ENCODE measurements around the gene SPAG7. TPM values are rescaled to one million over a fixed set of nuclear protein-coding genes. Genes with fewer than 3 reads are reported as not detected.
A peak's percentile ranks its signal among the peaks of the same experiment; 100 is the strongest.

SPAG7 gene
- total and polyA plus RNA-seq, 2 of the 8 experiments (the other 6 are each of a cell fraction or from before 2014, with no cell fraction given) = 74.2 to 81.9 TPM

- TF ChIP-seq POLR2AphosphoS5 (IDR thresholded peaks at IDR 0.05; ENCODE audit: low read depth, low read length) (peak; percentile 76), KDM4A (IDR thresholded peaks at IDR 0.05; ENCODE audit: low read depth, low read length, severe bottlenecking) (peak; percentile 24), RFX5 (IDR thresholded peaks at IDR 0.05; ENCODE audit: borderline replicate concordance, low read depth, low read length) (no peak), ASH2L (IDR thresholded peaks at IDR 0.05; ENCODE audit: low read length) (peak; percentile 36), NRF1 (IDR thresholded peaks at IDR 0.05; ENCODE audit: low read depth, low read length) (no peak), SP4 (IDR thresholded peaks at IDR 0.05; ENCODE audit: low read length) (0 out of 2 replicates have a peak, but pooled peaks have one; percentile 25), CBX8 (IDR thresholded peaks at IDR 0.05; ENCODE audit: borderline replicate concordance, low read depth, low read length) (no peak), ZNF274 (IDR thresholded peaks at IDR 0.05; ENCODE audit: borderline replicate concordance, extremely low read depth, low read length) (no peak), ATF2 (IDR thresholded peaks at IDR 0.05; ENCODE audit: low read length) (peak; percentile 71; the same call in 1 of the 2 replicates), RAD21 (IDR thresholded peaks at IDR 0.05 in 1 of 2, conservative IDR thresholded peaks at IDR 0.05 in 1 of 2; ENCODE audit: low read depth in 2 of 2, low read length in 2 of 2) (no peak), TCF12 (IDR thresholded peaks at IDR 0.05; ENCODE audit: low read depth, low read length) (no peak), EGR1 (IDR thresholded peaks at IDR 0.05; ENCODE audit: borderline replicate concordance, low read depth, low read length) (0 out of 2 replicates have a peak, but pooled peaks have one; percentile 31), USF2 (IDR thresholded peaks at IDR 0.05; ENCODE audit: low read length) (no peak), EZH2 (IDR thresholded peaks at IDR 0.05; ENCODE audit: low read depth, low read length, severe bottlenecking) (no peak)
- TF ChIP-seq, protein P1, sequence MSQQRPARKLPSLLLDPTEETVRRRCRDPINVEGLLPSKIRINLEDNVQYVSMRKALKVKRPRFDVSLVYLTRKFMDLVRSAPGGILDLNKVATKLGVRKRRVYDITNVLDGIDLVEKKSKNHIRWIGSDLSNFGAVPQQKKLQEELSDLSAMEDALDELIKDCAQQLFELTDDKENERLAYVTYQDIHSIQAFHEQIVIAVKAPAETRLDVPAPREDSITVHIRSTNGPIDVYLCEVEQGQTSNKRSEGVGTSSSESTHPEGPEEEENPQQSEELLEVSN (IDR thresholded peaks at IDR 0.05) = peak; percentile 74
- TF ChIP-seq, protein P2, sequence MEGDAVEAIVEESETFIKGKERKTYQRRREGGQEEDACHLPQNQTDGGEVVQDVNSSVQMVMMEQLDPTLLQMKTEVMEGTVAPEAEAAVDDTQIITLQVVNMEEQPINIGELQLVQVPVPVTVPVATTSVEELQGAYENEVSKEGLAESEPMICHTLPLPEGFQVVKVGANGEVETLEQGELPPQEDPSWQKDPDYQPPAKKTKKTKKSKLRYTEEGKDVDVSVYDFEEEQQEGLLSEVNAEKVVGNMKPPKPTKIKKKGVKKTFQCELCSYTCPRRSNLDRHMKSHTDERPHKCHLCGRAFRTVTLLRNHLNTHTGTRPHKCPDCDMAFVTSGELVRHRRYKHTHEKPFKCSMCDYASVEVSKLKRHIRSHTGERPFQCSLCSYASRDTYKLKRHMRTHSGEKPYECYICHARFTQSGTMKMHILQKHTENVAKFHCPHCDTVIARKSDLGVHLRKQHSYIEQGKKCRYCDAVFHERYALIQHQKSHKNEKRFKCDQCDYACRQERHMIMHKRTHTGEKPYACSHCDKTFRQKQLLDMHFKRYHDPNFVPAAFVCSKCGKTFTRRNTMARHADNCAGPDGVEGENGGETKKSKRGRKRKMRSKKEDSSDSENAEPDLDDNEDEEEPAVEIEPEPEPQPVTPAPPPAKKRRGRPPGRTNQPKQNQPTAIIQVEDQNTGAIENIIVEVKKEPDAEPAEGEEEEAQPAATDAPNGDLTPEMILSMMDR (IDR thresholded peaks at IDR 0.05; ENCODE audit: control extremely low read depth in 1 of 3, insufficient read depth in 1 of 3, low read depth in 1 of 3, low read length in 3 of 3) = no peak
These were observed 20.0 kb downstream of the SPAG7 start (continued) for GRCh38 chr17:4947411-4948165.
